Glutamatergic neuron (in vitro differentiated cells): ENCODE results near the gene MFSD2B. TPM values are rescaled to one million over a fixed set of nuclear protein-coding genes. Genes with fewer than 3 reads are reported as not detected.

Source experiments
- DNase-seq: peaks from one replicate; pipeline ENCODE4 v3.0.0; 2022
- H3K27ac Mint-ChIP-seq: one replicate; pipeline ENCODE4 v1.8.0; 2020; ENCODE audit warnings: mild to moderate bottlenecking, mixed read lengths, inconsistent platforms; ENCODE audit not compliant: unreplicated experiment
- H3K27me3 Mint-ChIP-seq: one replicate; pipeline ENCODE4 v1.8.0; 2020; ENCODE audit warnings: mild to moderate bottlenecking, moderate library complexity, mixed read lengths, inconsistent platforms; ENCODE audit not compliant: unreplicated experiment
- H3K36me3 Mint-ChIP-seq: one replicate; pipeline ENCODE4 v1.8.0; 2020; ENCODE audit warnings: mild to moderate bottlenecking, mixed read lengths, inconsistent platforms; ENCODE audit not compliant: unreplicated experiment
- H3K4me1 Mint-ChIP-seq: one replicate; pipeline ENCODE4 v1.8.0; 2020; ENCODE audit warnings: mild to moderate bottlenecking, low read depth, mixed read lengths, inconsistent platforms; ENCODE audit not compliant: unreplicated experiment
- H3K4me3 Mint-ChIP-seq: one replicate; pipeline ENCODE4 v1.8.0; 2020; ENCODE audit warnings: mild to moderate bottlenecking, mixed read lengths, inconsistent platforms; ENCODE audit not compliant: unreplicated experiment
- H3K9me3 Mint-ChIP-seq: one replicate; pipeline ENCODE4 v1.8.0; 2020; ENCODE audit warnings: mild to moderate bottlenecking, moderate library complexity, mixed read lengths, inconsistent platforms; ENCODE audit not compliant: unreplicated experiment
- total RNA-seq: library from RNA; stranded (reverse); fragmentation: NEBNext Ultra II Directional; extraction: Animal tissue kit (Norgen Biotek cat#: 25700); gene quantifications from one replicate; pipeline ENCODE4 v1.2.1, GENCODE V29; 2021; ENCODE audit not compliant: unreplicated experiment
- TF ChIP-seq, protein P1 (sequence below): fragments of 200-600 bp; sonication (generic); IDR thresholded peaks from one replicate; pipeline ENCODE4 v1.5.0; 2021; ENCODE audit not compliant: partially characterized antibody, unreplicated experiment

Gene MFSD2B
- total RNA-seq, 1 donor from 2014 or later: 0.29 TPM

DNA sequence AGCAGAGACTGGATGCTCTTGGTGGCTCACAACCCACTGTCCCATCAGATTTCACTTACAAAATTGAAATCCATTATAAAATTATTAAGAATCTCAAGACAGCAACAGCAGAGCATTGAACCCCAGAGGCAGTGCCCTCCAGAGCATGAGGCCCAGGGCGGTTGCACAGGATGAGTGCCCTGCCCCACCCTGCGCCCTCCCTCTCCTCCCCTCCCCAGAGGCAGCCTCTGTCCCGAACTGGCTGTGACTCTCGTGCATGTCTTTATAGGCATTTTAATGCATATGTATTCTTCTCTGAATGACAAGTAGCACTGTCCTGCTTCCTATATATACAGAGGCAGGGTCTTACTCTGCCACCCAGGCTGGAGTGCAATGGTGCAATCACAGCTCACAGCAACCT lies 10.4 kb downstream of the MFSD2B start:
- no peak for DNase-seq
- no peak overlapping the region for H3K27ac Mint-ChIP-seq
- peaks cover 9% of the 10 kb centered on the region for H3K27me3 Mint-ChIP-seq
- H3K36me3 Mint-ChIP-seq: peaks cover 6% of the 10 kb centered on the region
- TF ChIP-seq, protein P1, sequence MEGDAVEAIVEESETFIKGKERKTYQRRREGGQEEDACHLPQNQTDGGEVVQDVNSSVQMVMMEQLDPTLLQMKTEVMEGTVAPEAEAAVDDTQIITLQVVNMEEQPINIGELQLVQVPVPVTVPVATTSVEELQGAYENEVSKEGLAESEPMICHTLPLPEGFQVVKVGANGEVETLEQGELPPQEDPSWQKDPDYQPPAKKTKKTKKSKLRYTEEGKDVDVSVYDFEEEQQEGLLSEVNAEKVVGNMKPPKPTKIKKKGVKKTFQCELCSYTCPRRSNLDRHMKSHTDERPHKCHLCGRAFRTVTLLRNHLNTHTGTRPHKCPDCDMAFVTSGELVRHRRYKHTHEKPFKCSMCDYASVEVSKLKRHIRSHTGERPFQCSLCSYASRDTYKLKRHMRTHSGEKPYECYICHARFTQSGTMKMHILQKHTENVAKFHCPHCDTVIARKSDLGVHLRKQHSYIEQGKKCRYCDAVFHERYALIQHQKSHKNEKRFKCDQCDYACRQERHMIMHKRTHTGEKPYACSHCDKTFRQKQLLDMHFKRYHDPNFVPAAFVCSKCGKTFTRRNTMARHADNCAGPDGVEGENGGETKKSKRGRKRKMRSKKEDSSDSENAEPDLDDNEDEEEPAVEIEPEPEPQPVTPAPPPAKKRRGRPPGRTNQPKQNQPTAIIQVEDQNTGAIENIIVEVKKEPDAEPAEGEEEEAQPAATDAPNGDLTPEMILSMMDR: no peak
- peaks cover 3% of the 10 kb centered on the region for H3K9me3 Mint-ChIP-seq
- no peak overlapping the region for H3K4me3 Mint-ChIP-seq
- H3K4me1 Mint-ChIP-seq: peaks cover 1% of the 10 kb centered on the region

DNA sequence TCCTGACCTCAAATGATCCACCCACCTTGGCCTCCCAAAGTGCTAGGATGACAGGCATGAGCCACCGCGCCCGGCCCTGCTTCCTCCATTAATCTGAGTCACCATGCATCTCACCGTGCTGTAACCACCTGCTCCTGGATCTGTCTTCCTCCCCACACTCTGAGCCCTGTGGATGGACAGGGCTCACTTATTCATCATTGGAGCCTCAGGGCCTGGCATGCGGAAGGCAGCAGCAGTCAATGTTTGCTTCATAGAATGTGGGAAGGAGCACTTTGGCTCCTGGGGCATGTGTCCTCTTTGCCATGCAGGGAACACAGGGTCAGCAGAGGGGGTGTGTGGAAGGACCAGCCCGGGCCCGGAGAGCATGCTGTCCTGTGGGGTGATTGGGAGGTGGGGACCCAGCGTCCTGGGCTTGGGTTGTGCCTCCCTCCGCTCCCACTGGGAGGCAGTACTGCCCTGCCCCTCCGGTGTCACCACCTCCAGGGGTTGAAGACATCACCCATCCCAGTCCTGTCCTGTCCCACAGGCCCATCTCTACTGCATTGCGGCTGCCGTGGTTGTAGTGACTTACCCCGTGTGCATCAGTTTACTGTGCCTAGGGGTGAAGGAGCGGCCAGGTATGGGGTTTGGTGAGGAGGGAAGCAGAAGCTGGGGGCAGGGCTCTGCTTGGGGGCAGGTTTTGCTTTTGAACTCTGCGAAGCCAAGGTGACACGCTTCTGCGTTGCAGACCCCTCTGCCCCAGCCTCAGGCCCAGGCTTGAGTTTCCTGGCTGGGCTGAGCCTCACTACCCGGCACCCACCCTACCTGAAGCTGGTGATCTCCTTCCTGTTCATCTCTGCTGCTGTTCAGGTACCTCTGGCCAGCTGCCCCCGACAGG lies 11.5 kb downstream of the MFSD2B start:
- no peak overlapping the region for H3K27ac Mint-ChIP-seq
- peaks cover 3% of the 10 kb centered on the region for H3K4me1 Mint-ChIP-seq
- no peak overlapping the region for H3K4me3 Mint-ChIP-seq
- TF ChIP-seq, protein P1: no peak
- peaks cover 6% of the 10 kb centered on the region for H3K36me3 Mint-ChIP-seq
- H3K9me3 Mint-ChIP-seq: peaks cover 3% of the 10 kb centered on the region
- H3K27me3 Mint-ChIP-seq: peaks cover 12% of the 10 kb centered on the region
- peak; percentile 44 for DNase-seq

DNA sequence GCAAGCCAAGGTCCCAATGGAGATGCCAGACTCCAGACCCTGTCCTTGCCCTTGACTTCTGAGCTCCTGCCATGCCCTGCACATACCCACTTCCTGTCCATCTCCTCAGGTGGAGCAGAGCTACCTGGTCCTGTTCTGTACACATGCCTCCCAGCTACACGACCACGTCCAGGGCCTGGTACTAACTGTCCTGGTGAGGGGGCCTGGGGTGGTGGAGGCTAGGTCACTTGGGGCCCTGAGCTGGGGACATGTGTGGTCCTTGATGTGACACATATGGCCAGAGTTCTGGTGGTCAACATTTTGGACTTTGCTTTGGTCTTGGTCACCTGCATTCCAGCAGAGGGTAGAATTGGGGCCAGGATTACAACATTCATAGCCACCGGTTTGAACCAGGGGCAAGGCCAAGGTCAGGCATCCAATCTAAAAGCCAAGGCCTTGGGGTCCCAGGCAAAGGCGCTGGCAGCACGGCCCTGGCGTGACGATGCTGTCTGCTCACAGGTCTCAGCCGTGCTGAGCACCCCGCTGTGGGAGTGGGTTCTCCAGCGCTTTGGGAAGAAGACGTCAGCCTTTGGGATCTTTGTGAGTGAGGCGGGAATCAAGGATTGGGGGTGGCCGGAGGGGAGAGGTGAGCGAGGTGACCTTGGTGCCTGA lies 12.6 kb downstream of the MFSD2B start:
- Mint-ChIP-seq H3K27ac (peak overlapping the region; percentile 12), H3K4me1 (peaks cover 4% of the 10 kb centered on the region), H3K4me3 (no peak overlapping the region), H3K27me3 (peaks cover 12% of the 10 kb centered on the region), H3K9me3 (peaks cover 3% of the 10 kb centered on the region), H3K36me3 (peaks cover 6% of the 10 kb centered on the region)
- TF ChIP-seq, protein P1: no peak
- DNase-seq: no peak

DNA sequence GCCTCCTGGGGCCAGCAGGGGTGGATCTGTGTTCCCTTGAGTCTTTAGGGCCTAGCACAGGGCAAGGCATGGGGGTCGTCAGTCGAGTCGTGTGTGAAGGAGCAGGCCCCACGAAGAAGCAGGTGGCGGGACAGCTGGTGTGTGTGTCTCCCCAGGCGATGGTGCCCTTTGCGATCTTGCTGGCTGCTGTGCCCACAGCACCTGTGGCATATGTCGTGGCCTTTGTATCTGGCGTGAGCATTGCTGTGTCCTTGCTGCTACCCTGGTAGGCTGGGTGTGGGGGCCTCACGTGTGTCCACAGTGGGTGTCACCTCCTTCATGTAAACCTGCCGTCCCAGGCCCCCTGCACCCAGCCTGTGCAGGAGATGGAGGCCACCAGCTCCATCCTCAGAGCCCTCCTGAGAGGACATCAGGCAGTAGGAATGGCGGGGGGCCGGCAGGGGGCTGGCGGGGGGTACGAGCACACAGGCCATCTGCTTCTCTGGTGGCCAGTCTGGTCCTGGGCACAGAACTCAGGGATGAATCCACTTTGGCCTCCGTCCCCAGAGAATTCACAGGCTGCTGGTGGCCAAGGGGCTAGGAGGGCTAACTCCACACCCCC lies 13.2 kb downstream of the MFSD2B start:
- Mint-ChIP-seq H3K27me3 (peaks cover 12% of the 10 kb centered on the region), H3K4me3 (no peak overlapping the region), H3K4me1 (peaks cover 4% of the 10 kb centered on the region)

More for the DNA sequence above, 13.2 kb downstream of the MFSD2B start:
- H3K9me3 Mint-ChIP-seq: peaks cover 3% of the 10 kb centered on the region
- TF ChIP-seq, protein P1: no peak
- no peak for DNase-seq
- peak overlapping the region; percentile 12 for H3K27ac Mint-ChIP-seq
- H3K36me3 Mint-ChIP-seq: peaks cover 6% of the 10 kb centered on the region
